Measurements from ENCODE around the gene UBALD1. TPM values are rescaled to one million over a fixed set of nuclear protein-coding genes. Genes with fewer than 3 reads are reported as not detected.

Gene UBALD1
- total RNA-seq, 1 experiment from 2014 or later: 58.4 TPM

GRCh38 chr16:4606354-4606753, 8.3 kb downstream of the UBALD1 start:
- intact Hi-C loops (cut with micrococcal nuclease; ENCODE audit: unreplicated experiment): no loop called here

GRCh38 chr16:4604401-4604800, 10.3 kb downstream of the UBALD1 start:
- H3K4me3 ChIP-seq: no peak overlapping the region
- intact Hi-C loops (cut with micrococcal nuclease; ENCODE audit: unreplicated experiment): no loop called here
- no peaks in the 10 kb centered on the region for H3K9me3 ChIP-seq (ENCODE audit: insufficient read depth, low read depth)
- no peak overlapping the region for H3K27ac ChIP-seq
- H3K4me1 ChIP-seq (replicated peaks; ENCODE audit: insufficient read depth): no peaks in the 10 kb centered on the region
- peaks cover 14% of the 10 kb centered on the region; the same call in 1 of the 2 replicates for H4K20me1 ChIP-seq (ENCODE audit: insufficient read depth)
- ChIA-PET CTCF (no interaction called here), POLR2A (ENCODE audit: unreplicated experiment) (no interaction called here)
- H3K36me3 ChIP-seq (ENCODE audit: low read depth): no peaks in the 10 kb centered on the region
- BruUV-seq (replicated peaks): no TSS peak
- no peaks in the 10 kb centered on the region for H3K79me2 ChIP-seq (ENCODE audit: low read depth)
- no peak overlapping the region for H2AFZ ChIP-seq
- peaks cover 4% of the 10 kb centered on the region for H3K27me3 ChIP-seq (ENCODE audit: insufficient read depth, low read depth)
- no peaks in the 10 kb centered on the region for H3K9me2 ChIP-seq (ENCODE audit: insufficient read depth)
- TF ChIP-seq CTCF (conservative IDR thresholded peaks at IDR 0.05) (no peak), EZH2 (IDR thresholded peaks at IDR 0.05; ENCODE audit: low read depth) (no peak)
- no peak overlapping the region for H3K4me2 ChIP-seq
- no peak for DNase-seq
- H3F3A ChIP-seq (ENCODE audit: insufficient read depth, low read depth): 0 out of 2 replicates have a peak, but pooled peaks cover 12% of the 10 kb centered on the region

More at GRCh38 chr16:4606354-4606753, 8.3 kb downstream of the UBALD1 start:
- no peak overlapping the region for H2AFZ ChIP-seq
- ChIA-PET POLR2A (ENCODE audit: unreplicated experiment) (interaction anchor here (0.6 kb wide), 2 partner anchors 12 to 32 kb away, joined by 3 read pairs; no protein-coding TSS in a partner anchor), CTCF (interaction anchor here (0.6 kb wide), 1 partner anchor 9 kb away, joined by 3 read pairs; no protein-coding TSS in a partner anchor)
- H3K4me1 ChIP-seq (replicated peaks; ENCODE audit: insufficient read depth): no peaks in the 10 kb centered on the region
- H3K4me2 ChIP-seq: no peak overlapping the region
- no peaks in the 10 kb centered on the region for H3K9me3 ChIP-seq (ENCODE audit: insufficient read depth, low read depth)
- no peak overlapping the region for H3K27ac ChIP-seq
- H3K27me3 ChIP-seq (ENCODE audit: insufficient read depth, low read depth): no peaks in the 10 kb centered on the region
- TF ChIP-seq EZH2 (IDR thresholded peaks at IDR 0.05; ENCODE audit: low read depth) (no peak), CTCF (conservative IDR thresholded peaks at IDR 0.05) (no peak)
- H3K79me2 ChIP-seq (ENCODE audit: low read depth): peaks cover 14% of the 10 kb centered on the region
- no TSS peak for BruUV-seq (replicated peaks)
- no peaks in the 10 kb centered on the region for H3K36me3 ChIP-seq (ENCODE audit: low read depth)
- no peaks in the 10 kb centered on the region for H3K9me2 ChIP-seq (ENCODE audit: insufficient read depth)
- 0 out of 2 replicates have a peak, but pooled peaks cover 8% of the 10 kb centered on the region for H3F3A ChIP-seq (ENCODE audit: insufficient read depth, low read depth)
- no peak for DNase-seq
- H4K20me1 ChIP-seq (ENCODE audit: insufficient read depth): peaks cover 30% of the 10 kb centered on the region
- H3K4me3 ChIP-seq: no peak overlapping the region

- Histone ChIP-seq H3K4me2 (no peak overlapping the region), H3K4me1 (replicated peaks; ENCODE audit: insufficient read depth) (no peaks in the 10 kb centered on the region), H4K20me1 (ENCODE audit: insufficient read depth) (peaks cover 10% of the 10 kb centered on the region; the same call in 1 of the 2 replicates), H3K4me3 (no peak overlapping the region), H3K9me2 (ENCODE audit: insufficient read depth) (no peaks in the 10 kb centered on the region), H3K79me2 (ENCODE audit: low read depth) (no peaks in the 10 kb centered on the region), H3K27ac (no peak overlapping the region), H3K9me3 (ENCODE audit: insufficient read depth, low read depth) (no peaks in the 10 kb centered on the region), H3K27me3 (ENCODE audit: insufficient read depth, low read depth) (peaks cover 11% of the 10 kb centered on the region), H2AFZ (no peak overlapping the region), H3K36me3 (ENCODE audit: low read depth) (no peaks in the 10 kb centered on the region), H3F3A (ENCODE audit: insufficient read depth, low read depth) (0 out of 2 replicates have a peak, but pooled peaks cover 12% of the 10 kb centered on the region)
- no TSS peak for BruUV-seq (replicated peaks)
- ChIA-PET CTCF (no interaction called here), POLR2A (ENCODE audit: unreplicated experiment) (no interaction called here)
- TF ChIP-seq EZH2 (IDR thresholded peaks at IDR 0.05; ENCODE audit: low read depth): no peak
- TF ChIP-seq CTCF (conservative IDR thresholded peaks at IDR 0.05): no peak
- peak in 1 of 2 experiments; percentile 29 for DNase-seq
- intact Hi-C loops (cut with micrococcal nuclease; ENCODE audit: unreplicated experiment): no loop called here
These were observed 11.0 kb downstream of the UBALD1 start for GRCh38 chr16:4603624-4604170.

Measured in PC-9 (cell line).